Endothelial cell (in vitro differentiated cells): ENCODE data around the gene CCDC154. TPM values are rescaled to one million over a fixed set of nuclear protein-coding genes. Genes with fewer than 3 reads are reported as not detected.

Source experiments
- DNase-seq: peaks from one replicate; pipeline ENCODE4 v3.0.0; 2021; ENCODE audit warnings: low spot score
- H3K27ac Mint-ChIP-seq: one replicate; pipeline ENCODE4 v1.8.0; 2021; ENCODE audit warnings: mixed read lengths, inconsistent platforms; ENCODE audit not compliant: unreplicated experiment
- H3K27me3 Mint-ChIP-seq: one replicate; pipeline ENCODE4 v1.8.0; 2021; ENCODE audit warnings: mild to moderate bottlenecking, moderate library complexity, mixed read lengths, inconsistent platforms; ENCODE audit not compliant: unreplicated experiment
- H3K36me3 Mint-ChIP-seq: one replicate; pipeline ENCODE4 v1.8.0; 2021; ENCODE audit warnings: mild to moderate bottlenecking, low read depth, mixed read lengths, inconsistent platforms; ENCODE audit not compliant: unreplicated experiment
- H3K4me1 Mint-ChIP-seq: one replicate; pipeline ENCODE4 v1.8.0; 2021; ENCODE audit warnings: mild to moderate bottlenecking, mixed read lengths, inconsistent platforms; ENCODE audit not compliant: unreplicated experiment
- H3K4me3 Mint-ChIP-seq: one replicate; pipeline ENCODE4 v1.8.0; 2021; ENCODE audit warnings: mild to moderate bottlenecking, mixed read lengths, inconsistent platforms; ENCODE audit not compliant: unreplicated experiment
- H3K9me3 Mint-ChIP-seq: one replicate; pipeline ENCODE4 v1.8.0; 2021; ENCODE audit warnings: mixed read lengths, inconsistent platforms; ENCODE audit not compliant: unreplicated experiment
- CTCF ChIP-seq: fragments of 200-600 bp; sonication (generic); IDR thresholded peaks from one replicate; pipeline ENCODE4 v1.5.0; 2021; ENCODE audit warnings: antibody characterized with exemption; ENCODE audit not compliant: unreplicated experiment
- total RNA-seq: library from RNA; stranded (reverse); fragmentation: NEBNext Ultra II Directional; extraction: Animal tissue kit (Norgen Biotek cat#: 25700); gene quantifications from one replicate; pipeline ENCODE4 v1.2.1, GENCODE V29; 2021; ENCODE audit not compliant: unreplicated experiment

Gene CCDC154
- total RNA-seq, 1 donor from 2014 or later = 2.4 TPM

GRCh38 chr16:1387331-1387730, 57.0 kb downstream of the CCDC154 start:
- no peak for TF ChIP-seq CTCF
- no peak for DNase-seq
- Mint-ChIP-seq H3K9me3 (no peaks in the 10 kb centered on the region), H3K4me3 (no peak overlapping the region), H3K27me3 (peaks cover 2% of the 10 kb centered on the region), H3K36me3 (peaks cover 11% of the 10 kb centered on the region), H3K27ac (no peak overlapping the region), H3K4me1 (no peaks in the 10 kb centered on the region)

GRCh38 chr16:1385232-1385631, 59.1 kb downstream of the CCDC154 start:
- H3K4me3 Mint-ChIP-seq = no peak overlapping the region
- no peaks in the 10 kb centered on the region for H3K4me1 Mint-ChIP-seq
- no peak for DNase-seq
- peaks cover 4% of the 10 kb centered on the region for H3K27me3 Mint-ChIP-seq
- H3K27ac Mint-ChIP-seq = no peak overlapping the region
- no peaks in the 10 kb centered on the region for H3K9me3 Mint-ChIP-seq
- H3K36me3 Mint-ChIP-seq = peaks cover 11% of the 10 kb centered on the region
- no peak for TF ChIP-seq CTCF

Other genes starting within 250 kb of the CCDC154 start
- not detected for gene TPSG1, start 219.3 kb downstream of the CCDC154 start, total RNA-seq
- not detected for gene TPSB2, start 214.4 kb downstream of the CCDC154 start, total RNA-seq
- gene TPSAB1, start 203.9 kb downstream of the CCDC154 start, total RNA-seq = not detected
- not detected for gene TPSD1, start 188.5 kb downstream of the CCDC154 start, total RNA-seq
- 167 TPM for gene UBE2I, start 134.9 kb downstream of the CCDC154 start, total RNA-seq
- 6.5 TPM for gene BAIAP3, start 110.9 kb downstream of the CCDC154 start, total RNA-seq
- gene TSR3, start 92.7 kb downstream of the CCDC154 start, total RNA-seq = 68.2 TPM
- gene GNPTG, start 92.6 kb downstream of the CCDC154 start, total RNA-seq = 47.9 TPM
- gene UNKL, start 29.9 kb downstream of the CCDC154 start, total RNA-seq = 30.3 TPM
- 11.4 TPM for gene UQCC4, start 23.8 kb downstream of the CCDC154 start, total RNA-seq
- gene PERCC1, start 13.5 kb downstream of the CCDC154 start, total RNA-seq = not detected
- gene CLCN7, start 30.5 kb upstream of the CCDC154 start, total RNA-seq = 99.1 TPM
- 0.21 TPM for gene PTX4, start 44.4 kb upstream of the CCDC154 start, total RNA-seq
- gene TELO2, start 48.8 kb upstream of the CCDC154 start, total RNA-seq = 64.5 TPM
- gene TMEM204, start 89.1 kb upstream of the CCDC154 start, total RNA-seq = 66.3 TPM
- gene IFT140, start 167.5 kb upstream of the CCDC154 start, total RNA-seq = 39.9 TPM
- 46.8 TPM for gene CRAMP1, start 167.8 kb upstream of the CCDC154 start, total RNA-seq
- gene JPT2, start 233.7 kb upstream of the CCDC154 start, total RNA-seq = 180 TPM